Smooth muscle cell (in vitro differentiated cells): ENCODE data around the gene PHAF1. TPM values are rescaled to one million over a fixed set of nuclear protein-coding genes. Genes with fewer than 3 reads are reported as not detected.

Experiments used
- DNase-seq: peaks from one replicate; lab custom pipeline; 2025; ENCODE audit not compliant: unreplicated experiment; lab: John Stamatoyannopoulos, UW
- H2AFZ ChIP-seq: fragments of 200-600 bp; sonication (generic); 2 replicates; pipeline ENCODE4 v1.6.0; 2016; ENCODE audit warnings: antibody characterized with exemption, low read depth, mild to moderate bottlenecking
- H3F3A ChIP-seq: fragments of 200-600 bp; sonication (generic); 2 replicates; pipeline ENCODE4 v1.6.0; 2017; ENCODE audit warnings: antibody characterized with exemption, low read depth
- H3K27ac ChIP-seq: fragments of 200-600 bp; sonication (generic); 2 replicates; pipeline ENCODE4 v1.5.1; 2016; ENCODE audit warnings: low read depth, mild to moderate bottlenecking
- H3K27me3 ChIP-seq: fragments of 200-600 bp; sonication (generic); 2 replicates; pipeline ENCODE4 v1.6.1; 2016; ENCODE audit warnings: low read depth, mild to moderate bottlenecking
- H3K36me3 ChIP-seq: fragments of 200-600 bp; sonication (generic); 2 replicates; pipeline ENCODE4 v1.5.1; 2016; ENCODE audit warnings: low read depth
- H3K4me1 ChIP-seq: fragments of 200-600 bp; sonication (generic); 2 replicates; pipeline ENCODE4 v1.5.1; 2016; ENCODE audit warnings: low read depth
- H3K4me2 ChIP-seq: fragments of 200-600 bp; sonication (generic); 2 replicates; pipeline ENCODE4 v1.6.0; 2016; ENCODE audit warnings: mild to moderate bottlenecking
- H3K4me3 ChIP-seq: fragments of 200-600 bp; sonication (generic); 2 replicates; pipeline ENCODE4 v1.5.1; 2016; ENCODE audit warnings: mild to moderate bottlenecking
- H3K79me2 ChIP-seq: fragments of 200-600 bp; sonication (generic); 2 replicates; pipeline ENCODE4 v1.6.0; 2016; ENCODE audit warnings: low read depth, mild to moderate bottlenecking
- H3K9ac ChIP-seq: fragments of 200-600 bp; sonication (generic); 2 replicates; pipeline ENCODE4 v1.6.0; 2016; ENCODE audit warnings: low read depth
- H3K9me3 ChIP-seq: fragments of 200-600 bp; sonication (generic); replicated peaks from 2 replicates; pipeline ENCODE4 v1.5.1; 2016; ENCODE audit warnings: low read depth
- H4K20me1 ChIP-seq: fragments of 200-600 bp; sonication (generic); 2 replicates; pipeline ENCODE4 v1.6.0; 2016; ENCODE audit warnings: low read depth
- CTCF ChIP-seq: fragments of 200-600 bp; sonication (generic); IDR thresholded peaks from 2 replicates; pipeline ENCODE4 v1.5.1; 2017; ENCODE audit warnings: borderline replicate concordance, mild to moderate bottlenecking, antibody characterized with exemption; ENCODE audit not compliant: insufficient read depth, poor library complexity, severe bottlenecking
- WGBS: methylation state at CpG from one replicate; pipeline ENCODE4 v1.1.7; 2016; ENCODE audit warnings: low lambda C conversion rate; 5-methylcytosine and 5-hydroxymethylcytosine counted together
- polyA plus RNA-seq: library from polyadenylated mRNA; unstranded; fragments of >200 nt; fragmentation: Nextera tagmentation; extraction: Ambion mirVana; gene quantifications from 2 replicates; pipeline ENCODE4 v1.2.1, GENCODE V29; 2016
- total RNA-seq: library from RNA; depleted of rRNA; stranded (reverse); fragments of >200 nt; gene quantifications from 2 replicates; pipeline ENCODE4 v1.2.3, GENCODE V29; 2014

PHAF1 gene
- total and polyA plus RNA-seq, 2 experiments from 2014 or later: 15.5 TPM

DNA sequence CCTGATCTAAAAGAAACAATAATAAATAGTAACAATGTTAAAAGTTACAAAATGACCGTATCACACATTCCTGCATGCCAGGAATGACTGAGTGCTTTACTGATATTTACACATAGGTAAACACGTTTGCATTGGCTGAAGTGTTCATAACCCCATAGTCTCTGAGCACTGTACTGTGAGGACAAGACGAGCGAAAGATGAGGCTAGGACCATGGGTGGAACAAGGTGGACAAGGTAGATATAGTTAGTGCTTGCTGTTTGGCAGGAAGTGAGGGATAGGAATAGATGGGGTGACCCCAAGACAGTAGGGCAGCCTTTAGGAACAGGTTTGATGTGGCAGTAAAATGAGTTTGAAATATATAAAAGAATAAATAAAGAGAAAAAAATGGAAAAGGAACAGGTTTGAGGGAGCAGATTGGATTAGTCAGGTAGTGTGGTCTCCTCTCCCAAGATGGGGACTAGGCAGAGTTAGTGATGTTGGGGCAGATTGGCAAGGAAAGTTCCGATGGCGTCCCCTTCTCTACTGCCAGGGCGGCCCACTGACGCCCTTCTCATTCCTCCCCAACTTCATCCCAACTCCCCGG lies 81.8 kb downstream of the PHAF1 start:
- Histone ChIP-seq H2AFZ (no peak overlapping the region), H3K4me3 (peak overlapping the region; percentile 94), H3K9me3 (no peaks in the 10 kb centered on the region), H3K27ac (no peak overlapping the region), H3F3A (no peaks in the 10 kb centered on the region), H3K36me3 (no peaks in the 10 kb centered on the region), H4K20me1 (peaks cover 26% of the 10 kb centered on the region), H3K4me1 (peaks cover 18% of the 10 kb centered on the region), H3K27me3 (no peaks in the 10 kb centered on the region), H3K79me2 (peaks cover 27% of the 10 kb centered on the region), H3K9ac (no peak overlapping the region), H3K4me2 (peak overlapping the region; percentile 100)
- TF ChIP-seq CTCF: no peak
- no peak for DNase-seq
- 38% methylated on average over 9 of the region's 9 CpGs for WGBS

- DNase-seq: peak; percentile 53
- H3F3A ChIP-seq: peaks cover 5% of the 10 kb centered on the region
- H3K9ac ChIP-seq: peak within 1 kb of the TSS; percentile 92
- no peaks in the 10 kb centered on the region for H3K36me3 ChIP-seq
- peak within 1 kb of the TSS; percentile 100 for H3K4me2 ChIP-seq
- H3K79me2 ChIP-seq: peaks cover 27% of the 10 kb centered on the region
- peak within 1 kb of the TSS; percentile 44 for H2AFZ ChIP-seq
- H3K27me3 ChIP-seq: no peaks in the 10 kb centered on the region
- peak within 1 kb of the TSS; percentile 94 for H3K4me3 ChIP-seq
- TF ChIP-seq CTCF: no peak
- H3K4me1 ChIP-seq: peaks cover 18% of the 10 kb centered on the region
- WGBS: under 1% methylated on average over 52 of the region's 54 CpGs
- H3K27ac ChIP-seq: peak within 1 kb of the TSS; percentile 43
- no peaks in the 10 kb centered on the region for H3K9me3 ChIP-seq
- H4K20me1 ChIP-seq: peaks cover 32% of the 10 kb centered on the region
Measured at GRCh38 chr16:67191995-67192681, 82.4 kb downstream of the PHAF1 start, which contains the start of gene E2F4. Gene E2F4, plus strand, starts transcription at chr16:67192155. Its CDS starts 73 bp downstream, at chr16:67192228.

GRCh38 chr16:67192781-67193361 lies 83.1 kb downstream of the PHAF1 start:
- Histone ChIP-seq H3K4me1 (peaks cover 18% of the 10 kb centered on the region), H3K36me3 (no peaks in the 10 kb centered on the region), H4K20me1 (peaks cover 39% of the 10 kb centered on the region), H3F3A (peaks cover 7% of the 10 kb centered on the region), H3K4me3 (peak overlapping the region; percentile 94), H3K9me3 (no peaks in the 10 kb centered on the region), H3K79me2 (peaks cover 27% of the 10 kb centered on the region), H3K4me2 (peak overlapping the region; percentile 100), H2AFZ (no peak overlapping the region), H3K27ac (peak overlapping the region; percentile 43), H3K9ac (peak overlapping the region; percentile 92), H3K27me3 (no peaks in the 10 kb centered on the region)
- no peak for DNase-seq
- WGBS: 50% methylated on average over 17 of the region's 17 CpGs
- TF ChIP-seq CTCF: no peak
